HEK293T (cell line): Measurements from ENCODE around the gene TTLL9.
"Not testable (repeated sequence)": the region's sequence is repeated elsewhere in the genome, so short reads cannot be mapped to it uniquely, and the experiment has no call there.

Source experiments
- CTCF ChIA-PET: fragments of 350-600 bp; formaldehyde crosslinking; extraction: SDS; loops from one replicate; lab custom pipeline; 2021; ENCODE audit warnings: antibody characterized with exemption, inconsistent platforms; lab: Yijun Ruan, JAX
- POLR2A ChIA-PET: fragments of 350-600 bp; formaldehyde crosslinking; extraction: SDS; loops from one replicate; lab custom pipeline; 2020; ENCODE audit warnings: antibody characterized with exemption, inconsistent platforms; lab: Yijun Ruan, JAX
- DNase-seq: peaks from one replicate; pipeline ENCODE4 v3.0.0; 2012; ENCODE audit warnings: mixed read lengths; ENCODE audit errors: extremely low spot score
- ARNT ChIP-seq: fragments of 450-650 bp; IDR thresholded peaks from 2 replicates; pipeline ENCODE4 v1.6.1; 2017; ENCODE audit warnings: mild to moderate bottlenecking
- BHLHE40 ChIP-seq: fragments of 450-650 bp; IDR thresholded peaks from 2 replicates; pipeline ENCODE4 v1.6.1; 2016; ENCODE audit warnings: mild to moderate bottlenecking, moderate library complexity, borderline replicate concordance
- CTBP1 ChIP-seq: fragments of 450-650 bp; IDR thresholded peaks from 2 replicates; pipeline ENCODE4 v1.6.1; 2016; ENCODE audit warnings: borderline replicate concordance
- ELF4 ChIP-seq: fragments of 450-650 bp; IDR thresholded peaks from 2 replicates; pipeline ENCODE4 v1.6.1; 2017; ENCODE audit warnings: antibody characterized with exemption
- FOXA1 ChIP-seq: fragments of 450-650 bp; IDR thresholded peaks from 2 replicates; pipeline ENCODE4 v1.6.1; 2016; ENCODE audit warnings: mild to moderate bottlenecking
- FOXK2 ChIP-seq: fragments of 450-650 bp; IDR thresholded peaks from 2 replicates; pipeline ENCODE4 v1.6.1; 2016; ENCODE audit warnings: mild to moderate bottlenecking
- FOXM1 ChIP-seq: fragments of 450-650 bp; IDR thresholded peaks from 2 replicates; pipeline ENCODE4 v1.6.1; 2017; ENCODE audit warnings: mild to moderate bottlenecking, borderline replicate concordance
- HDGF ChIP-seq: fragments of 450-650 bp; IDR thresholded peaks from 2 replicates; pipeline ENCODE4 v1.6.1; 2017; ENCODE audit warnings: antibody characterized with exemption, borderline replicate concordance
- L3MBTL2 ChIP-seq: fragments of 450-650 bp; conservative IDR thresholded peaks from 2 replicates; pipeline ENCODE4 v1.6.1; 2016; ENCODE audit warnings: mild to moderate bottlenecking
- LEF1 ChIP-seq: fragments of 450-650 bp; IDR thresholded peaks from 2 replicates; pipeline ENCODE4 v1.6.1; 2017; ENCODE audit warnings: mild to moderate bottlenecking, borderline replicate concordance
- NFRKB ChIP-seq: fragments of 450-650 bp; IDR thresholded peaks from 2 replicates; pipeline ENCODE4 v1.6.1; 2016; ENCODE audit warnings: mild to moderate bottlenecking, moderate library complexity
- PKNOX1 ChIP-seq: fragments of 450-650 bp; IDR thresholded peaks from 2 replicates; pipeline ENCODE4 v1.6.1; 2016
- SP1 ChIP-seq: fragments of 450-650 bp; IDR thresholded peaks from 2 replicates; pipeline ENCODE4 v1.6.1; 2017
- SUZ12 ChIP-seq: fragments of 450-650 bp; IDR thresholded peaks from 2 replicates; pipeline ENCODE4 v1.6.1; 2016; ENCODE audit warnings: mild to moderate bottlenecking
- TARDBP ChIP-seq: fragments of 450-650 bp; IDR thresholded peaks from 2 replicates; pipeline ENCODE4 v1.6.1; 2016
- ZNF384 ChIP-seq: fragments of 450-650 bp; IDR thresholded peaks from 2 replicates; pipeline ENCODE4 v1.6.1; 2016

Gene TTLL9

DNA sequence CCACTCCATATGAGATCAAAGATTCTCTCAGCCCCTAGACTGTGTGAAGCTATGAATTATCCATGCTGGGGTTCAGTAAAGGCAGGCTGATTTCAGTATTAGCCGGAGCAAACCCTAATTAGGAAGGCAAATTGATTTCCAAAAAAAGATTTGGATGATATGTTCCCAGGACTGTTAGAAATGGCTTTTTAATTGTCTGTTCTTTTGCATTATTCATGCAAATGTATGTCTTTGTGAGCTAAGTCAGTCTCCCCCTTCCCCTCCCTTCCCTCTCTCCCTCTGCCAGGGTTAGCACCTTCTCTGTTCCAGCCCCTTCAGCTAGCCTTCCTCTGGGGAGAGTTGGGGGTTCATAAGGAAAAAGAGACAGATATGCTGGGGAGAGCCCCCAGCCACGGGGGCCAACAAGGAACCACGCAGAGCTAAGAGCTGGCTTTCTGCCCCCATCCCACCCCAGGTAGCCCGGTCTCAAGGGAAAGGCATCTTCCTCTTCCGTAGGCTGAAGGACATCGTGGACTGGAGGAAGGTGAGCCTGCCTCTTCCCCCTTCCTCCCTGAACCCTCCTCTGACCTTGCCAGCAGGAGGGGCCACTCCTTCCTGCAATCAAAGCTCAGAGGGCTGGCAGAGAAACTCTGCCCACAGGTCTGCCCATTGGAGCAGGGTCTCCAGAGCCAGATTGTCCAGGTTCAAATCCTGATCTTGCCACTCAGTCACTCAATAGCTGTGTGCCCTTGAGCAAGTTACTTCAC lies 49.1 kb downstream of the TTLL9 start:
- CTCF ChIA-PET: interaction anchor here (1.0 kb wide), 1 partner anchor 32 kb away, joined by 3 read pairs; the partner anchor contains the start of gene PDRG1
- DNase-seq: no peak
- TF ChIP-seq ELF4 (no peak), ARNT (no peak), SUZ12 (no peak)
- POLR2A ChIA-PET: no interaction called here

GRCh38 chr20:31920275-31920855 lies 49.9 kb downstream of the TTLL9 start:
- DNase-seq: no peak
- TF ChIP-seq SUZ12 (no peak), ZNF384 (no peak), L3MBTL2 (no peak), NFRKB (no peak), LEF1 (no peak), ELF4 (no peak), PKNOX1 (no peak), FOXK2 (no peak), CTBP1 (no peak), FOXA1 (no peak), FOXM1 (no peak), SP1 (no peak), BHLHE40 (no peak), TARDBP (no peak), HDGF (no peak), ARNT (no peak)
- POLR2A ChIA-PET: no interaction called here
- CTCF ChIA-PET: interaction anchor here (1.0 kb wide), 1 partner anchor 31 kb away, joined by 3 read pairs; the partner anchor contains the start of gene PDRG1

- CTCF ChIA-PET, POLR2A ChIA-PET, DNase-seq: not testable (repeated sequence)
Observed at GRCh38 chr20:31921480-31921879, 51.0 kb downstream of the TTLL9 start.

- ChIA-PET CTCF (no interaction called here), POLR2A (interaction anchor here (1.7 kb wide), 1 partner anchor 42 kb away, joined by 5 read pairs; no protein-coding TSS in a partner anchor)
- TF ChIP-seq ELF4: no peak
- TF ChIP-seq BHLHE40: no peak
- no peak for TF ChIP-seq LEF1
- TF ChIP-seq ARNT: no peak
- TF ChIP-seq SP1: no peak
- no peak for TF ChIP-seq HDGF
- no peak for TF ChIP-seq PKNOX1
- TF ChIP-seq CTBP1: no peak
- no peak for TF ChIP-seq SUZ12
- no peak for TF ChIP-seq FOXK2
- TF ChIP-seq ZNF384: no peak
- TF ChIP-seq L3MBTL2: no peak
- no peak for TF ChIP-seq NFRKB
- TF ChIP-seq FOXA1: no peak
- no peak for TF ChIP-seq FOXM1
- TF ChIP-seq TARDBP: no peak
- DNase-seq: no peak
Observed at GRCh38 chr20:31922181-31922580, 51.7 kb downstream of the TTLL9 start.

GRCh38 chr20:31922588-31922987 lies 52.2 kb downstream of the TTLL9 start:
- CTCF ChIA-PET: no interaction called here
- POLR2A ChIA-PET: interaction anchor here (1.7 kb wide), 1 partner anchor 42 kb away, joined by 5 read pairs; no protein-coding TSS in a partner anchor
- DNase-seq: no peak
- TF ChIP-seq NFRKB (no peak), FOXA1 (no peak), LEF1 (no peak), TARDBP (no peak), SP1 (no peak), BHLHE40 (no peak), FOXM1 (no peak), FOXK2 (no peak), PKNOX1 (no peak), SUZ12 (no peak), ELF4 (no peak), CTBP1 (no peak), L3MBTL2 (no peak), ARNT (no peak), HDGF (no peak), ZNF384 (no peak)
